Activated CD4-positive, alpha-beta T cell treated with anti-CD3 and anti-CD28 coated beads, Interleukin-2, amount 50 U/mL, for 16 hours (primary cell): ENCODE results near the gene TMCO4.

ENCODE experiments used
- DNase-seq: peaks from one replicate; pipeline ENCODE4 v3.0.0-alpha.2; 2020

The TMCO4 gene

GRCh38 chr1:19744335-19744743 is 55.4 kb downstream of the TMCO4 start:
- no peak for DNase-seq

DNA sequence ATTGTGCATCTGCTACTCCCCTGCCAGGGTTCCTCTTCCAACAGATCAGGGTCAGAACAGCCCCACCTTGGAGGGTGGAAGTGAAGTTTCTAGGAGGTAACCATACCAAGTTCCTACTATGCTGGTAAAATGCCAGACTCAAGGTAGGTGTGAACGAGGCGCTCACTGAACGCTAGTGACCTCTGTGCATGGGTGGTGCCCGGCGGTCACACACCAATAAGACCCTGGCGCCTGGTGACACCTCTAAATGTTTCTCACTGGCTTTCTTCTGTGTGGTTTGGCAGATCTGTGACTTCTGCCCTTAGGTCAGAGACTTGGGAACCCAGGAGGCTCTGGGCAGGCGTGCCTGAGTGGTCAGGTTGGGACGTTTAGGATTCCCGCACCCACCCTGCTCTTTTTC is 55.9 kb downstream of the TMCO4 start:
- no peak for DNase-seq

- no peak for DNase-seq
Observed at GRCh38 chr1:19743180-19743579, 56.5 kb downstream of the TMCO4 start.

- no peak for DNase-seq
Observed at GRCh38 chr1:19739628-19740027, 60.1 kb downstream of the TMCO4 start.

GRCh38 chr1:19738669-19739068 is 61.0 kb downstream of the TMCO4 start:
- DNase-seq: no peak

- no peak for DNase-seq
Observed at GRCh38 chr1:19738076-19738475, 61.6 kb downstream of the TMCO4 start.

GRCh38 chr1:19737104-19737825 is 62.5 kb downstream of the TMCO4 start:
- DNase-seq: no peak

GRCh38 chr1:19735440-19736127 is 64.1 kb downstream of the TMCO4 start:
- DNase-seq: no peak

DNA sequence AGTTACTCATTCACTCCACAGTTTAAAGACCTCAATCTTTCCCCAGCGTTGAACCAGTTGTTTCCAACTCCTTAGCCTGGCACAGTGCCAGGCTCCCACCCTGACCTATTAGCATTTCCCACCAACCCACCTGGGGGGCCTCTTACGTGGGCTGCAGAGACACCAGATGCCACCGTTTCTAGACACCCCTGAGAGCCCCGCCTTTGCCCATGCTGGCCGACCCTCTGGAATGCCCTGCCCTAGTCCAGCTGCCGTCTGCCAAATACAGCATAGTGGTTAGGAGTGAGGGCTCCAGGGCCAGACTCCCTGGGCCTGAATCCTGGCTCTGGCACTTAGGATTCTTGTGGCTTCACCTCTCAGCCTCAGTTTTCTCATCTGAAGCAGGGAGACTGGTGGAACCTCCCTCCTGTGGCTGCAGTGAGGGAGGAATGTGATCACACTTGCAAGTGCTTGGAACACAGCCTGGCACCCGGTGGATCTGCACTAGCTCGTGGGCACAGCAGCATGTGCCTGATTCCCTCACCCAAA is 65.2 kb downstream of the TMCO4 start:
- no peak for DNase-seq

- DNase-seq: no peak
Observed at GRCh38 chr1:19734056-19734455, 65.7 kb downstream of the TMCO4 start.

DNA sequence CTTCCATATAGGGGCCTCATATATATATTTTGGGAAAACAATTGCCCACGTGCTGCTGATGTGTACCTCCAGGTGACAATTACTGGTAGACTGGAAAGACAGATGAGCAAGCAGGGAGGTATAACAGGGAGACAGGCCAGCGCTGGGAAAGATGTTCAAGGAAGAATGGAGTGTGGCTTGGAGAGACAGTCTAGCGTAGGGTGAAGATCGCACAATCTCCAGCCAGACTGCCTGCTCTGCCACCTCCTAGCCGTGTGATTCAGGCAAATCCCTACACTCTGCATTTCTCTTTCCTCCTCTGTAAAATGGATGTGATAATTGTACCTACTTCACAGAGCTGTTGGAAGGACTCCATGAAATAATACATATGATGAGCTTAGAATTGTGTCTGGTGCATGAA is 66.1 kb downstream of the TMCO4 start:
- no peak for DNase-seq

GRCh38 chr1:19731311-19731821 is 68.3 kb downstream of the TMCO4 start:
- DNase-seq: no peak

GRCh38 chr1:19730793-19731192 is 68.9 kb downstream of the TMCO4 start:
- DNase-seq: no peak

- DNase-seq: no peak
Observed at GRCh38 chr1:19730232-19730631, 69.5 kb downstream of the TMCO4 start.

GRCh38 chr1:19728413-19729145 is 71.1 kb downstream of the TMCO4 start:
- DNase-seq: no peak

DNA sequence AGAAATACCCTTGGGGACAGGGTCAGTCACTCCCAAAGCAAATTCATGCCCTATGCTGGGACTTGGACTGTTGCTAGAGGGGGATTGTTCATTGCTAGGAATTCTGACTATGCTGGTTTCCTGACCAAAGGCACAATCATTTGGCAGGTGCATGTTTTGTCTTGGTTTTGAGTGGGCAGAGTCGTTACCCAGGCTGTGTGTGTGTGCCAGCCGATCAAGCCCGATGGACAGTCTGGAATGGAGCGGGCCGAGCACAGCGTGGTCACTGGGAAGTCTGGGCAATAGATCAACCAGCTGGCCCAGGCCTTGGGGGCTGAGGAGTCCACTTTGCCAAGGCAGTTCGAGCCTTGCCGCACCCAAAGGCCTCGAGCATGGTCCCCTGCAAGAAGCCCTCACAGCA is 74.1 kb downstream of the TMCO4 start:
- DNase-seq: no peak

DNA sequence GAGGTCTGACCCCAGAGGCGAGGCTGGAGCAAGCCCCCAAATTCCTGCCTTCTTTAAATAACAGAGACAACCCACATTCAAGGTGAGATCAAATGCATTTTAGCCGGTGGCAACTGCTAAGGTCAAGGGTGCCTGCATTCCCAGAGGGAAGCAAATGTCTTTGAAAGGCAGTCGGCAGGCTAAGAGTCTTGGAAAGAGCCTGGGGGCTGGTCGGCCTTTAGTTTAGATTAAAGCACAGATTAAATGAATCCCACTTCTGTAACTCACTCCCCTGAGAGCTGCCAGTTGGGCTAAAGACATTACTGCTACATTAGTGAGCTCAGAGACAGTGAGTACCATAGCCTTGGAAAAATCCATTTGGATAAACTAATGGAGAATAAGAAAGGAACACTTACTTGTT is 75.8 kb downstream of the TMCO4 start:
- no peak for DNase-seq

DNA sequence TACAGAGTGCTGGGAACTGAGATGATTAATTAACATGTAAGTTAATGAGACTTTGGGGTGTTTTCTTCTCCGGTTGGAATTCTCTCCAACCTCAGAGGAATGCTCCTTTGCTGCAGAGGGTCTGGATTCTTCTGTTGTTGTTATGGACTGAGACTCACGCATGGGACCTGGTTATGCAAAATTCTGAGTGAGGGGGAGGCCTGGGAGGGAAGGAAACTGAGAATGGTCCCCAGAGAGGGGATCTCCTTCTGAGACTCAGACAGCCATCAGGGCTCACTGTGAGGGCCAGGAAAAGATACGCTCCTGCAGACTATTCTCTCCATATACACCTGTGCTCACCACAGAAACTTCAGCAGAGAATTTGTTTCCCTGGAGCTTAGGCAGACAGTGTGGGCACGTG is 78.7 kb downstream of the TMCO4 start:
- no peak for DNase-seq

GRCh38 chr1:19720174-19720573 is 79.5 kb downstream of the TMCO4 start:
- no peak for DNase-seq

DNA sequence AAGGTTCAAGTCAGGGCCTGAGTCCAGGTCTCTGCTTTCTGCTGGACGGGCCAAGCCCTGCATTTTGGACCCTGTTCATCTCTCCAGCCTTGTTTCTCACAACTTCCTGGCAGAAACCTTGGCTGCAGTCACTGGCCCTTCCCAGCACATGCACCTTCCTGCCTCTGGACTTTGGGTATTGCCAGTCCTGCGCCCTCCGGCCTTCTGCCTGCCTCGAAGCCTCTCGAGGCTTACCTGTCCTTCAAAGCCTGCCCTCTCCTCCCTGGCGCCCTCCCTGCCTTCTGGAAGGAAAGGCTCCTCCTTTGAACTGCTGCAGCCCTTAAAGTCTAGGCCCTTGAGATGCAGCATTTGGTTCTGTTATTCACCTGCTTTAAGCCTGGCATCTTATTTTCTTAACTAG is 82.2 kb downstream of the TMCO4 start:
- no peak for DNase-seq

- peak; percentile 91 for DNase-seq
Observed at GRCh38 chr1:19715334-19716203, 84.1 kb downstream of the TMCO4 start.

DNA sequence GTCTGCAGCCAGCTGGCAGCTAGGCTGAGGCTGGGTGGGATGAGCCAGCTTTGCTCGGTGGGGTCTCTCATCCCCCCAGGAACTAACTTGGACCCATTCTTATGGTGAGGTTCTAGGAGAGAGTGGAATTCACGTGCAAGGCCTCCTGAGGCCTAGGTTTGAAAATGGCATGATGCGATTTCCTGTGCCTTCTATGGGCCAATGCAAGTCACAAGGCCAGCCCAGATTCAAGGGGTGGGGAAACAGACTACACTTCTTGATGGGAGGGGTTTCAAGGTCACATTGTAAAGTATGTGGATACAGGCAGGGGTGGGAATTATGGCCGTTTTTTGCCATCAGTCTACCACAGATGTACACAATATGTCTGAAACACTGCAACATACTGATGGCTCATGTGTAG is 86.8 kb downstream of the TMCO4 start:
- peak; percentile 18 for DNase-seq
